Esophagus squamous epithelium (tissue), 5 donors: ENCODE results near the gene L3MBTL2. TPM values are rescaled to one million over a fixed set of nuclear protein-coding genes. Genes with fewer than 3 reads are reported as not detected.

ENCODE experiments used
- DNase-seq: peaks from one replicate; lab custom pipeline; 2025; lab: John Stamatoyannopoulos, UW
- H3K27ac ChIP-seq, 4 donors: fragments of 200-600 bp; sonication (generic); one replicate each; pipeline ENCODE4 v1.5.1; 2016 to 2019; ENCODE audit warnings: mild to moderate bottlenecking in 1 of 4
- H3K27me3 ChIP-seq, 4 donors: fragments of 200-600 bp; sonication (generic); 1 replicate in 3 of 4; 2 replicates in 1 of 4; pipeline versions ENCODE4 v1.5.1 to v1.6.0; 2017 to 2021; ENCODE audit warnings: antibody characterized with exemption in 1 of 4
- H3K36me3 ChIP-seq, 3 donors: fragments of 200-600 bp; sonication (generic); one replicate each; pipeline ENCODE4 v1.5.1; 2016 to 2019
- H3K4me1 ChIP-seq, 3 donors: fragments of 200-600 bp; sonication (generic); one replicate each; pipeline ENCODE4 v1.5.1; 2017 to 2019
- H3K4me3 ChIP-seq, 4 donors: fragments of 200-600 bp; sonication (generic); 1 replicate in 3 of 4; 2 replicates in 1 of 4; pipeline ENCODE4 v1.5.1; 2016 to 2019; ENCODE audit warnings: mild to moderate bottlenecking in 2 of 4, moderate library complexity in 1 of 4
- H3K9me3 ChIP-seq, 3 donors: fragments of 200-600 bp; sonication (generic); one replicate each; pipeline ENCODE4 v1.5.1; 2016 to 2019
- CTCF ChIP-seq, 6 experiments: fragments of 450-650 bp in 4 of 6; fragments of 200-600 bp in 2 of 6; sonication (generic) in 2 of 6; IDR thresholded peaks; one replicate each; pipeline ENCODE4 v1.5.1; 2016 to 2019; ENCODE audit warnings: antibody characterized with exemption in 6 of 6, mild to moderate bottlenecking in 4 of 6, moderate library complexity in 4 of 6
- POLR2A ChIP-seq, 4 donors: fragments of 450-650 bp; IDR thresholded peaks; one replicate each; pipeline ENCODE4 v1.6.1; 2017; ENCODE audit warnings: antibody characterized with exemption in 4 of 4, mild to moderate bottlenecking in 4 of 4, moderate library complexity in 3 of 4
- WGBS, 2 donors: methylation state at CpG; one replicate each; pipeline ENCODE4 v1.1.5; 2018; 5-methylcytosine and 5-hydroxymethylcytosine counted together
- intact Hi-C: fragments of 100-400 bp; cut with DNase I; formaldehyde crosslinking; loops from one replicate; pipeline ENCODE4 v1.15.0; 2022
- total RNA-seq, 4 donors: library from RNA; depleted of rRNA; stranded (reverse); fragments of >200 nt; gene quantifications; one replicate each; pipeline ENCODE4 v1.1.0, GENCODE V29; 2016
- donor health status: DM: yes; HTN: yes; CAD: no.

L3MBTL2 gene
- total RNA-seq, 4 donors from 2014 or later, result 12.1 to 16.2 (median 14.7) TPM

GRCh38 chr22:41247703-41248102, 42.6 kb downstream of the L3MBTL2 start:
- Histone ChIP-seq H3K27me3 (no peaks in the 10 kb centered on the region), H3K4me3 (no peak overlapping the region), H3K27ac (no peak overlapping the region), H3K36me3 (peaks cover 51 to 82% (median 52%) of the 10 kb centered on the region in 3 donors), H3K4me1 (peaks cover 0 to 13% (median 0%) of the 10 kb centered on the region in 3 donors), H3K9me3 (no peaks in the 10 kb centered on the region)
- DNase-seq, result no peak
- intact Hi-C loops, result no loop called here
- 50 to 68% methylated on average over 4 to 5 of the region's 7 CpGs for WGBS, 2 donors
- no peak for TF ChIP-seq CTCF (IDR thresholded peaks at IDR 0.05)
- TF ChIP-seq POLR2A (IDR thresholded peaks at IDR 0.05), result no peak

- intact Hi-C loops, result no loop called here
- no peak for TF ChIP-seq POLR2A (IDR thresholded peaks at IDR 0.05)
- no peak for TF ChIP-seq CTCF (IDR thresholded peaks at IDR 0.05)
- Histone ChIP-seq H3K9me3 (no peaks in the 10 kb centered on the region), H3K36me3 (peaks cover 57 to 89% (median 59%) of the 10 kb centered on the region in 3 donors), H3K4me1 (peaks cover 0 to 8% (median 0%) of the 10 kb centered on the region in 3 donors), H3K27ac (no peak overlapping the region), H3K27me3 (no peaks in the 10 kb centered on the region), H3K4me3 (no peak overlapping the region)
- DNase-seq, result no peak
- WGBS, 2 donors, result 89 to 91% methylated on average over 6 to 10 of the region's 15 CpGs
These were observed 43.2 kb downstream of the L3MBTL2 start for GRCh38 chr22:41248314-41248713.

GRCh38 chr22:41248758-41249157, 43.6 kb downstream of the L3MBTL2 start:
- H3K9me3 ChIP-seq, result no peaks in the 10 kb centered on the region
- DNase-seq, result no peak
- H3K27ac ChIP-seq, result no peak overlapping the region
- peaks cover 59 to 93% (median 63%) of the 10 kb centered on the region in 3 donors for H3K36me3 ChIP-seq
- H3K27me3 ChIP-seq, result no peaks in the 10 kb centered on the region
- intact Hi-C loops, result no loop called here
- H3K4me1 ChIP-seq, result peaks cover 0 to 3% (median 0%) of the 10 kb centered on the region in 3 donors
- no peak overlapping the region for H3K4me3 ChIP-seq
- no CpG with 5 or more reads among the region's 10 CpGs for WGBS, 2 donors
- TF ChIP-seq POLR2A (IDR thresholded peaks at IDR 0.05) (no peak), CTCF (IDR thresholded peaks at IDR 0.05) (no peak)

- intact Hi-C loops, result no loop called here
- TF ChIP-seq POLR2A (IDR thresholded peaks at IDR 0.05) (no peak), CTCF (IDR thresholded peaks at IDR 0.05) (no peak)
- H3K4me1 ChIP-seq, result no peaks in the 10 kb centered on the region
- 87 to 92% methylated on average over 4 to 13 of the region's 14 CpGs for WGBS, 2 donors
- no peak overlapping the region for H3K4me3 ChIP-seq
- H3K27ac ChIP-seq, result no peak overlapping the region
- no peaks in the 10 kb centered on the region for H3K9me3 ChIP-seq
- no peak for DNase-seq
- peaks cover 59 to 100% (median 70%) of the 10 kb centered on the region in 3 donors for H3K36me3 ChIP-seq
- H3K27me3 ChIP-seq, result no peaks in the 10 kb centered on the region
These were observed 44.3 kb downstream of the L3MBTL2 start for GRCh38 chr22:41249442-41249841.

GRCh38 chr22:41250127-41250526, 45.0 kb downstream of the L3MBTL2 start:
- intact Hi-C loops, result no loop called here
- no peak overlapping the region for H3K27ac ChIP-seq
- no peaks in the 10 kb centered on the region for H3K9me3 ChIP-seq
- 93 to 100% methylated on average over 1 to 11 of the region's 12 CpGs for WGBS, 2 donors
- H3K4me3 ChIP-seq, result no peak overlapping the region
- peaks cover 59 to 100% (median 72%) of the 10 kb centered on the region in 3 donors for H3K36me3 ChIP-seq
- no peak for DNase-seq
- H3K4me1 ChIP-seq, result no peaks in the 10 kb centered on the region
- TF ChIP-seq CTCF (IDR thresholded peaks at IDR 0.05), result no peak
- no peak for TF ChIP-seq POLR2A (IDR thresholded peaks at IDR 0.05)
- H3K27me3 ChIP-seq, result no peaks in the 10 kb centered on the region
